Measurements from ENCODE around the gene LYZL1.
"Not testable (repeated sequence)": the region's sequence is repeated elsewhere in the genome, so short reads cannot be mapped to it uniquely, and the experiment has no call there.

Gene LYZL1

GRCh38 chr10:29327746-29328102 is 38.9 kb downstream of the LYZL1 start:
- no peak for DNase-seq (ENCODE audit: low read depth in 1 of 2, low spot score in 1 of 2)

- no peak for DNase-seq (ENCODE audit: low read depth in 1 of 2, low spot score in 1 of 2)
Measured at GRCh38 chr10:29328983-29329382, 40.1 kb downstream of the LYZL1 start.

GRCh38 chr10:29329420-29329819 is 40.5 kb downstream of the LYZL1 start:
- DNase-seq (ENCODE audit: low read depth in 1 of 2, low spot score in 1 of 2), result no peak

GRCh38 chr10:29332061-29332760 is 43.3 kb downstream of the LYZL1 start:
- DNase-seq (ENCODE audit: low read depth in 1 of 2, low spot score in 1 of 2), result no peak

- no peak for DNase-seq (ENCODE audit: low read depth in 1 of 2, low spot score in 1 of 2)
Measured at GRCh38 chr10:29332761-29333148, 43.9 kb downstream of the LYZL1 start.

- not testable (repeated sequence) for DNase-seq (ENCODE audit: low read depth in 1 of 2, low spot score in 1 of 2)
Measured at GRCh38 chr10:29337526-29337925, 48.7 kb downstream of the LYZL1 start.

GRCh38 chr10:29343607-29344038 is 54.8 kb downstream of the LYZL1 start:
- DNase-seq (ENCODE audit: low read depth in 1 of 2, low spot score in 1 of 2), result no peak

- no peak for DNase-seq (ENCODE audit: low read depth in 1 of 2, low spot score in 1 of 2)
Measured at GRCh38 chr10:29344073-29344820, 55.4 kb downstream of the LYZL1 start.

- DNase-seq (ENCODE audit: low read depth in 1 of 2, low spot score in 1 of 2), result no peak
Measured at GRCh38 chr10:29345144-29345909, 56.5 kb downstream of the LYZL1 start.

- DNase-seq (ENCODE audit: low read depth in 1 of 2, low spot score in 1 of 2), result no peak
Measured at GRCh38 chr10:29345910-29346209, 57.0 kb downstream of the LYZL1 start.

GRCh38 chr10:29346296-29347001 is 57.6 kb downstream of the LYZL1 start:
- no peak for DNase-seq (ENCODE audit: low read depth in 1 of 2, low spot score in 1 of 2)

- no peak for DNase-seq (ENCODE audit: low read depth in 1 of 2, low spot score in 1 of 2)
Measured at GRCh38 chr10:29348836-29349235, 60.0 kb downstream of the LYZL1 start.

GRCh38 chr10:29353305-29353704 is 64.4 kb downstream of the LYZL1 start:
- no peak for DNase-seq (ENCODE audit: low read depth in 1 of 2, low spot score in 1 of 2)

- DNase-seq (ENCODE audit: low read depth in 1 of 2, low spot score in 1 of 2), result no peak
Measured at GRCh38 chr10:29353887-29354561, 65.2 kb downstream of the LYZL1 start.

GRCh38 chr10:29355411-29355991 is 66.6 kb downstream of the LYZL1 start:
- DNase-seq (ENCODE audit: low read depth in 1 of 2, low spot score in 1 of 2), result no peak

GRCh38 chr10:29356931-29357330 is 68.1 kb downstream of the LYZL1 start:
- no peak for DNase-seq (ENCODE audit: low read depth in 1 of 2, low spot score in 1 of 2)

GRCh38 chr10:29358010-29358616 is 69.2 kb downstream of the LYZL1 start:
- DNase-seq (ENCODE audit: low read depth in 1 of 2, low spot score in 1 of 2), result no peak

- DNase-seq (ENCODE audit: low read depth in 1 of 2, low spot score in 1 of 2), result not testable (repeated sequence)
Measured at GRCh38 chr10:29360215-29360853, 71.5 kb downstream of the LYZL1 start.

Data from stimulated activated CD4-positive, alpha-beta T cell treated with anti-CD3 and anti-CD28 coated beads, Interleukin-15, amount 100 ng/mL, for 1 hour (primary cell).